Endothelial cell of umbilical vein (primary cell): ENCODE measurements around the gene RUNDC3A. TPM values are rescaled to one million over a fixed set of nuclear protein-coding genes. Genes with fewer than 3 reads are reported as not detected.

ENCODE experiments used
- BruUV-seq: library from RNA; stranded (reverse); fragments of 400-500 nt; replicated peaks from 2 replicates; lab custom pipeline; 2021; lab: Mats Ljungman, UMichigan
- CTCF ChIA-PET: fragments of 300-600, 350-600 bp; sonication (Branson Sonifier 250); formaldehyde crosslinking; loops from one replicate; lab custom pipeline; 2021; ENCODE audit warnings: antibody characterized with exemption, inconsistent platforms; lab: Charles Lee
- POLR2A ChIA-PET: fragments of 300-600, 350-600 bp; sonication (Branson Sonifier 250); formaldehyde crosslinking; loops from one replicate; lab custom pipeline; 2021; ENCODE audit warnings: antibody characterized with exemption, inconsistent platforms; lab: Charles Lee
- DNase-seq: peaks from one replicate; pipeline ENCODE4 v3.0.0-alpha.2; 2011; ENCODE audit warnings: low read depth, low spot score
- FAIRE-seq: peaks from 2 replicates; lab custom pipeline; 2011; peaks lifted over from hg19 to GRCh38; lab: Jason Lieb, UNC
- H2AFZ ChIP-seq: 2 replicates; pipeline ENCODE4 v1.6.0; 2012; ENCODE audit warnings: low read depth, low read length, control low read depth, inconsistent platforms
- H3K27ac ChIP-seq: 2 replicates; pipeline ENCODE4 v1.5.1; 2011; ENCODE audit warnings: low read depth, mild to moderate bottlenecking, control low read depth, low read length, moderate library complexity; ENCODE audit not compliant: insufficient read depth
- H3K27me3 ChIP-seq, 2 experiments: 2 replicates each; pipeline versions ENCODE4 v1.6.0 to v1.6.1; 2011; ENCODE audit warnings: low read length in 2 of 2, mixed read lengths in 1 of 2; ENCODE audit not compliant: control insufficient read depth in 2 of 2, insufficient read depth in 2 of 2
- H3K36me3 ChIP-seq, 2 experiments: 2 replicates in 1 of 2; 3 replicates in 1 of 2; pipeline ENCODE4 v1.5.1; 2011; ENCODE audit warnings: low read length in 2 of 2, mild to moderate bottlenecking in 1 of 2, moderate library complexity in 1 of 2; ENCODE audit not compliant: control insufficient read depth in 2 of 2, insufficient read depth in 2 of 2; ENCODE audit errors: extremely low read depth in 1 of 2
- H3K4me1 ChIP-seq: 3 replicates; pipeline ENCODE4 v1.5.1; 2011; ENCODE audit warnings: mild to moderate bottlenecking, low read length; ENCODE audit not compliant: control insufficient read depth, insufficient read depth; ENCODE audit errors: extremely low read depth
- H3K4me2 ChIP-seq: 2 replicates; pipeline ENCODE4 v1.6.1; 2011; ENCODE audit warnings: low read length, control low read depth, mixed read lengths; ENCODE audit not compliant: insufficient read depth
- H3K4me3 ChIP-seq, 3 experiments: fragments of 200-600 bp in 1 of 3; sonication (generic), shearing (Covaris generic) in 1 of 3; replicated peaks in 1 of 3; 2 replicates each; pipeline ENCODE4 v1.5.1; 2011 to 2016; ENCODE audit warnings: control low read depth in 3 of 3, low read length in 3 of 3, mild to moderate bottlenecking in 2 of 3, inconsistent platforms in 1 of 3, low read depth in 1 of 3, moderate library complexity in 1 of 3; ENCODE audit not compliant: insufficient read depth in 1 of 3
- H3K79me2 ChIP-seq: 2 replicates; pipeline ENCODE4 v1.6.0; 2012; ENCODE audit warnings: low read length, inconsistent platforms; ENCODE audit not compliant: control insufficient read depth, insufficient read depth
- H3K9ac ChIP-seq: replicated peaks from 2 replicates; pipeline ENCODE3; 2011; ENCODE audit warnings: low read length, control low read depth; ENCODE audit not compliant: insufficient read depth; ENCODE audit errors: extremely low read depth
- H3K9me1 ChIP-seq: replicated peaks from 3 replicates; pipeline ENCODE4 v1.6.0; 2011; ENCODE audit warnings: mild to moderate bottlenecking, low read length; ENCODE audit not compliant: control insufficient read depth, insufficient read depth; ENCODE audit errors: extremely low read depth
- H3K9me3 ChIP-seq: replicated peaks from 2 replicates; pipeline ENCODE4 v1.5.1; 2012; ENCODE audit warnings: low read length, inconsistent platforms; ENCODE audit not compliant: control insufficient read depth, insufficient read depth
- H4K20me1 ChIP-seq: replicated peaks from 2 replicates; pipeline ENCODE3; 2011; ENCODE audit warnings: mild to moderate bottlenecking, low read length; ENCODE audit not compliant: control insufficient read depth, insufficient read depth; ENCODE audit errors: extremely low read depth
- CTCF ChIP-seq, 2 donors: IDR thresholded peaks; 1 replicate in 1 of 2; 2 replicates in 1 of 2; pipeline ENCODE4 v1.5.1; 2011; ENCODE audit warnings: low read length in 2 of 2, mild to moderate bottlenecking in 2 of 2, moderate library complexity in 2 of 2, control low read depth in 1 of 2, inconsistent platforms in 1 of 2, low read depth in 1 of 2; ENCODE audit not compliant: insufficient read depth in 1 of 2; ENCODE audit errors: extremely low read depth in 1 of 2
- EZH2 ChIP-seq: IDR thresholded peaks from 2 replicates; pipeline ENCODE4 v1.6.1; 2012; ENCODE audit warnings: borderline replicate concordance, low read depth, mild to moderate bottlenecking, moderate library complexity, low read length, inconsistent platforms; ENCODE audit not compliant: severe bottlenecking
- FOS ChIP-seq: IDR thresholded peaks from 2 replicates; pipeline ENCODE4 v1.6.1; 2011; ENCODE audit warnings: mild to moderate bottlenecking, low read length, moderate library complexity, borderline replicate concordance; ENCODE audit not compliant: insufficient read depth
- GATA2 ChIP-seq: IDR thresholded peaks from 2 replicates; pipeline ENCODE4 v1.7.0; 2011; ENCODE audit warnings: low read depth, mild to moderate bottlenecking, moderate library complexity, mixed read lengths, low read length; ENCODE audit not compliant: insufficient read length, insufficient read depth
- JUN ChIP-seq: IDR thresholded peaks from 2 replicates; pipeline ENCODE4 v1.6.1; 2011; ENCODE audit warnings: borderline replicate concordance, low read depth; ENCODE audit not compliant: insufficient read length, insufficient read depth
- MYC ChIP-seq: IDR thresholded peaks from one replicate; pipeline ENCODE4 v1.6.1; 2011; ENCODE audit warnings: mild to moderate bottlenecking, low read depth, low read length
- POLR2A ChIP-seq: IDR thresholded peaks from 2 replicates; pipeline ENCODE4 v1.6.1; 2012; ENCODE audit warnings: low read depth, mild to moderate bottlenecking, control low read depth, low read length
- POLR2AphosphoS5 ChIP-seq: IDR thresholded peaks from 2 replicates; pipeline ENCODE4 v1.6.1; 2012; ENCODE audit warnings: low read depth, mild to moderate bottlenecking, control low read depth, low read length, moderate library complexity; ENCODE audit not compliant: insufficient read depth
- dilution Hi-C: fragments of 300-500 bp; cut with MboI; formaldehyde crosslinking; loops from one replicate; pipeline ENCODE4 v1.15.0; 2019; ENCODE audit warnings: low sequenced_read_pairs; ENCODE audit not compliant: extremely low pct_ligation_motif_present
- intact Hi-C: fragments of 100-400 bp; cut with micrococcal nuclease; formaldehyde crosslinking; loops from one replicate; pipeline ENCODE4 v1.10.0; 2022
- polyA plus RNA-seq, 4 experiments: library from polyadenylated mRNA; depleted of rRNA in 3 of 4; stranded (reverse) in 3 of 4; unstranded in 1 of 4; fragments of >200 nt; gene quantifications; 2 replicates each; pipeline versions ENCODE4 v1.2.1 to v1.2.3, GENCODE V29; 2011 to 2012; ENCODE audit warnings: missing spikeins in 1 of 4
- total RNA-seq: library from RNA; stranded (reverse); gene quantifications from 2 replicates; pipeline ENCODE4 v1.2.3, GENCODE V29; 2021
- TF ChIP-seq, protein P1 (sequence below): IDR thresholded peaks from 2 replicates; pipeline ENCODE4 v1.6.1; 2011; ENCODE audit not compliant: insufficient read depth, insufficient read length

The RUNDC3A gene
- total and polyA plus RNA-seq, 2 donors (not counting 3 experiments of a cell fraction or from before 2014, with no cell fraction given), result 0.12 TPM; not detected in 1

- CTCF ChIA-PET, result interaction anchor here (1.3 kb wide), 1 partner anchor 70 kb away, joined by 3 read pairs; no protein-coding TSS in a partner anchor
- Histone ChIP-seq H3K36me3 (no peaks in the 10 kb centered on the region), H3K4me3 (no peak overlapping the region), H3K9me1 (no peaks in the 10 kb centered on the region), H3K79me2 (no peaks in the 10 kb centered on the region), H3K27me3 (peaks cover 0 to 1% of the 10 kb centered on the region in 2 experiments), H2AFZ (no peak overlapping the region), H3K27ac (no peak overlapping the region), H3K4me2 (no peak overlapping the region), H3K9me3 (no peaks in the 10 kb centered on the region), H4K20me1 (no peaks in the 10 kb centered on the region), H3K9ac (no peak overlapping the region), H3K4me1 (no peaks in the 10 kb centered on the region)
- no TSS peak for BruUV-seq
- TF ChIP-seq, protein P1, sequence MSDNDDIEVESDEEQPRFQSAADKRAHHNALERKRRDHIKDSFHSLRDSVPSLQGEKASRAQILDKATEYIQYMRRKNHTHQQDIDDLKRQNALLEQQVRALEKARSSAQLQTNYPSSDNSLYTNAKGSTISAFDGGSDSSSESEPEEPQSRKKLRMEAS, result no peak
- no peak for TF ChIP-seq EZH2
- no peak for TF ChIP-seq JUN
- TF ChIP-seq GATA2, result no peak
- no peak for TF ChIP-seq CTCF (IDR thresholded peaks at IDR 0.05; ENCODE audit: extremely low read depth in 1 of 2, insufficient read depth in 1 of 2, low read depth in 1 of 2, low read length in 2 of 2)
- TF ChIP-seq FOS, result no peak
- no peak for TF ChIP-seq POLR2AphosphoS5
- no peak for TF ChIP-seq MYC
- no peak for TF ChIP-seq POLR2A
- POLR2A ChIA-PET, result no interaction called here
- intact Hi-C loops (no loop called here), dilution Hi-C loops (no loop called here)
- DNase-seq (no peak), FAIRE-seq (no peak)
Measured at GRCh38 chr17:44273607-44274006, 34.8 kb upstream of the RUNDC3A start.
